Measurements from ENCODE around the gene ABCA1.
"Not testable (repeated sequence)": the region's sequence is repeated elsewhere in the genome, so short reads cannot be mapped to it uniquely, and the experiment has no call there.

Gene ABCA1

GRCh38 chr9:104936291-104936690 is 8.3 kb upstream of the ABCA1 start:
- Mint-ChIP-seq H3K36me3 (ENCODE audit: low read depth) (no peaks in the 10 kb centered on the region), H3K4me1 (peaks cover 16% of the 10 kb centered on the region), H3K4me3 (no peak overlapping the region), H3K9me3 (no peaks in the 10 kb centered on the region), H3K27ac (no peak overlapping the region), H3K27me3 (ENCODE audit: low read depth) (peaks cover 4% of the 10 kb centered on the region)
- TF ChIP-seq CTCF (IDR thresholded peaks at IDR 0.05; ENCODE audit: unreplicated experiment in 3 of 3) = no peak

- H3K4me3 Mint-ChIP-seq; H3K36me3 Mint-ChIP-seq (ENCODE audit: low read depth); H3K9me3 Mint-ChIP-seq; H3K27me3 Mint-ChIP-seq (ENCODE audit: low read depth); H3K27ac Mint-ChIP-seq: not testable (repeated sequence)
- peaks cover 12% of the 10 kb centered on the region for H3K4me1 Mint-ChIP-seq
Measured at GRCh38 chr9:104935501-104935810, 7.5 kb upstream of the ABCA1 start.

GRCh38 chr9:104934691-104935500 is 6.9 kb upstream of the ABCA1 start:
- no peaks in the 10 kb centered on the region for H3K36me3 Mint-ChIP-seq (ENCODE audit: low read depth)
- H3K4me1 Mint-ChIP-seq = peaks cover 12% of the 10 kb centered on the region
- no peak overlapping the region for H3K4me3 Mint-ChIP-seq
- H3K27me3 Mint-ChIP-seq (ENCODE audit: low read depth) = peaks cover 3% of the 10 kb centered on the region
- no peak overlapping the region for H3K27ac Mint-ChIP-seq
- no peak for TF ChIP-seq CTCF (IDR thresholded peaks at IDR 0.05; ENCODE audit: unreplicated experiment in 3 of 3)
- no peaks in the 10 kb centered on the region for H3K9me3 Mint-ChIP-seq

- not testable (repeated sequence) for H3K4me3 Mint-ChIP-seq; H3K27ac Mint-ChIP-seq; H3K36me3 Mint-ChIP-seq (ENCODE audit: low read depth)
Measured at GRCh38 chr9:104933091-104933490, 5.1 kb upstream of the ABCA1 start.

GRCh38 chr9:104931256-104931655 is 3.3 kb upstream of the ABCA1 start:
- Mint-ChIP-seq H3K27ac (no peak overlapping the region), H3K4me3 (no peak overlapping the region), H3K4me1 (peaks cover 20% of the 10 kb centered on the region), H3K27me3 (ENCODE audit: low read depth) (peaks cover 9% of the 10 kb centered on the region), H3K9me3 (no peaks in the 10 kb centered on the region), H3K36me3 (ENCODE audit: low read depth) (no peaks in the 10 kb centered on the region)
- TF ChIP-seq CTCF (IDR thresholded peaks at IDR 0.05; ENCODE audit: unreplicated experiment in 3 of 3) = no peak

More at GRCh38 chr9:104933091-104933490, 5.1 kb upstream of the ABCA1 start:
- not testable (repeated sequence) for H3K27me3 Mint-ChIP-seq (ENCODE audit: low read depth); H3K9me3 Mint-ChIP-seq
- H3K4me1 Mint-ChIP-seq = peaks cover 20% of the 10 kb centered on the region

- H3K9me3 Mint-ChIP-seq = no peaks in the 10 kb centered on the region
- peaks cover 10% of the 10 kb centered on the region for H3K27me3 Mint-ChIP-seq (ENCODE audit: low read depth)
- no peaks in the 10 kb centered on the region for H3K36me3 Mint-ChIP-seq (ENCODE audit: low read depth)
- no peak for TF ChIP-seq CTCF (IDR thresholded peaks at IDR 0.05; ENCODE audit: unreplicated experiment in 3 of 3)
- H3K4me1 Mint-ChIP-seq = peaks cover 30% of the 10 kb centered on the region
- H3K4me3 Mint-ChIP-seq = peak overlapping the region; percentile 97 to 99 (median 98)
- peak overlapping the region; percentile 26 to 95 (median 90) for H3K27ac Mint-ChIP-seq
Measured at GRCh38 chr9:104927216-104927911, 591 bp downstream of the ABCA1 start.

GRCh38 chr9:104923740-104924139 is 4.2 kb downstream of the ABCA1 start:
- Mint-ChIP-seq H3K27me3 (ENCODE audit: low read depth) (peaks cover 10% of the 10 kb centered on the region), H3K27ac (peak overlapping the region in 2 of 3 experiments; percentile 67 to 88), H3K4me1 (peaks cover 39% of the 10 kb centered on the region), H3K9me3 (no peaks in the 10 kb centered on the region), H3K36me3 (ENCODE audit: low read depth) (no peaks in the 10 kb centered on the region), H3K4me3 (peak overlapping the region in 2 of 3 experiments; percentile 12 to 36)
- TF ChIP-seq CTCF (IDR thresholded peaks at IDR 0.05; ENCODE audit: unreplicated experiment in 3 of 3) = no peak

Data from nephron (organoid).